SK-N-SH (cell line): ENCODE results near the gene E2F1.

Experiments used
- MAX ChIP-seq: IDR thresholded peaks from 2 replicates; pipeline ENCODE4 v1.4.0; 2012; ENCODE audit warnings: low read depth
- MEF2A ChIP-seq: IDR thresholded peaks from 2 replicates; pipeline ENCODE4 v1.4.0; 2012; ENCODE audit warnings: low read depth, borderline replicate concordance
- NRF1 ChIP-seq: IDR thresholded peaks from 2 replicates; pipeline ENCODE4 v1.6.1; 2012; ENCODE audit warnings: low read depth, mild to moderate bottlenecking, low read length
- POLR2AphosphoS5 ChIP-seq: IDR thresholded peaks from 2 replicates; pipeline ENCODE4 v1.6.1; 2012; ENCODE audit warnings: low read depth, low read length
- RAD21 ChIP-seq: IDR thresholded peaks from 2 replicates; pipeline ENCODE4 v1.6.1; 2012; ENCODE audit warnings: mild to moderate bottlenecking, low read length
- REST ChIP-seq: IDR thresholded peaks from 2 replicates; pipeline ENCODE4 v1.6.1; 2012; ENCODE audit warnings: mild to moderate bottlenecking, low read depth, low read length, moderate library complexity
- SIN3A ChIP-seq: IDR thresholded peaks from 2 replicates; pipeline ENCODE4 v1.6.1; 2012; ENCODE audit warnings: low read depth, mild to moderate bottlenecking, low read length, moderate library complexity, borderline replicate concordance
- TAF1 ChIP-seq: IDR thresholded peaks from 2 replicates; pipeline ENCODE4 v1.6.1; 2012; ENCODE audit warnings: low read depth, mild to moderate bottlenecking, low read length, moderate library complexity, borderline replicate concordance
- TCF12 ChIP-seq: IDR thresholded peaks from 2 replicates; pipeline ENCODE4 v1.4.0; 2012
- TF ChIP-seq, protein P1 (sequence below): fragments of 200-600 bp; sonication (generic); IDR thresholded peaks from 2 replicates; pipeline ENCODE4 v1.6.1; 2017; ENCODE audit warnings: antibody characterized with exemption, mild to moderate bottlenecking, moderate library complexity
- TF ChIP-seq, protein P2 (sequence below): IDR thresholded peaks from 2 replicates; pipeline ENCODE4 v1.4.0; 2012; ENCODE audit warnings: low read depth, borderline replicate concordance
- TF ChIP-seq, protein P3 (sequence below): IDR thresholded peaks from 2 replicates; pipeline ENCODE4 v1.4.0; 2012; ENCODE audit warnings: low read depth, borderline replicate concordance
- TF ChIP-seq, protein P4 (sequence below): fragments of 150-350 bp; IDR thresholded peaks from 2 replicates; pipeline ENCODE4 v1.6.1; 2016; ENCODE audit warnings: mild to moderate bottlenecking, low read depth, low read length

DNA sequence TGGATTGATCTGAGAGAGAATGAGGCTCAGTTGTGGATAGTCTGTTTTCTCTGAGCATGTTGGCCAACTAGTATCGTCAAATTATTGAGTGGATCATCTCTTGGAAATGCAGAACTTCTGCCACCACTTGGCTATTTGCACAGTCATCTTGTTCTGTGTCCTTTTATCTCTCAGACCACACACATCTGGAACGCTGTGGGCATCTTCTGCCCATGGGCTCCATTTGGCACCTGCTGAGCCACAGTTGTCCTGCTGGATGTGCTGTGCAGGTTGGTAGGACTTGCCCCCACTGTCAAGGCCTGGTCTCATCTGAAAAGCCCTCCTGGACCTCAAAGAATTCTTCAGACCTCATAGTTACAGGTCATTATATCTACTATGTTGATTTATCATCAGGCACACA lies 40.8 kb downstream of the E2F1 start:
- TF ChIP-seq TCF12 (no peak), NRF1 (no peak), MAX (no peak), MEF2A (no peak), RAD21 (no peak), REST (no peak), POLR2AphosphoS5 (no peak), SIN3A (no peak), TAF1 (no peak)
- TF ChIP-seq, protein P1, sequence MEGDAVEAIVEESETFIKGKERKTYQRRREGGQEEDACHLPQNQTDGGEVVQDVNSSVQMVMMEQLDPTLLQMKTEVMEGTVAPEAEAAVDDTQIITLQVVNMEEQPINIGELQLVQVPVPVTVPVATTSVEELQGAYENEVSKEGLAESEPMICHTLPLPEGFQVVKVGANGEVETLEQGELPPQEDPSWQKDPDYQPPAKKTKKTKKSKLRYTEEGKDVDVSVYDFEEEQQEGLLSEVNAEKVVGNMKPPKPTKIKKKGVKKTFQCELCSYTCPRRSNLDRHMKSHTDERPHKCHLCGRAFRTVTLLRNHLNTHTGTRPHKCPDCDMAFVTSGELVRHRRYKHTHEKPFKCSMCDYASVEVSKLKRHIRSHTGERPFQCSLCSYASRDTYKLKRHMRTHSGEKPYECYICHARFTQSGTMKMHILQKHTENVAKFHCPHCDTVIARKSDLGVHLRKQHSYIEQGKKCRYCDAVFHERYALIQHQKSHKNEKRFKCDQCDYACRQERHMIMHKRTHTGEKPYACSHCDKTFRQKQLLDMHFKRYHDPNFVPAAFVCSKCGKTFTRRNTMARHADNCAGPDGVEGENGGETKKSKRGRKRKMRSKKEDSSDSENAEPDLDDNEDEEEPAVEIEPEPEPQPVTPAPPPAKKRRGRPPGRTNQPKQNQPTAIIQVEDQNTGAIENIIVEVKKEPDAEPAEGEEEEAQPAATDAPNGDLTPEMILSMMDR, result no peak
- TF ChIP-seq, protein P2, sequence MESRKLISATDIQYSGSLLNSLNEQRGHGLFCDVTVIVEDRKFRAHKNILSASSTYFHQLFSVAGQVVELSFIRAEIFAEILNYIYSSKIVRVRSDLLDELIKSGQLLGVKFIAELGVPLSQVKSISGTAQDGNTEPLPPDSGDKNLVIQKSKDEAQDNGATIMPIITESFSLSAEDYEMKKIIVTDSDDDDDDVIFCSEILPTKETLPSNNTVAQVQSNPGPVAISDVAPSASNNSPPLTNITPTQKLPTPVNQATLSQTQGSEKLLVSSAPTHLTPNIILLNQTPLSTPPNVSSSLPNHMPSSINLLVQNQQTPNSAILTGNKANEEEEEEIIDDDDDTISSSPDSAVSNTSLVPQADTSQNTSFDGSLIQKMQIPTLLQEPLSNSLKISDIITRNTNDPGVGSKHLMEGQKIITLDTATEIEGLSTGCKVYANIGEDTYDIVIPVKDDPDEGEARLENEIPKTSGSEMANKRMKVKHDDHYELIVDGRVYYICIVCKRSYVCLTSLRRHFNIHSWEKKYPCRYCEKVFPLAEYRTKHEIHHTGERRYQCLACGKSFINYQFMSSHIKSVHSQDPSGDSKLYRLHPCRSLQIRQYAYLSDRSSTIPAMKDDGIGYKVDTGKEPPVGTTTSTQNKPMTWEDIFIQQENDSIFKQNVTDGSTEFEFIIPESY, result no peak
- TF ChIP-seq, protein P3, sequence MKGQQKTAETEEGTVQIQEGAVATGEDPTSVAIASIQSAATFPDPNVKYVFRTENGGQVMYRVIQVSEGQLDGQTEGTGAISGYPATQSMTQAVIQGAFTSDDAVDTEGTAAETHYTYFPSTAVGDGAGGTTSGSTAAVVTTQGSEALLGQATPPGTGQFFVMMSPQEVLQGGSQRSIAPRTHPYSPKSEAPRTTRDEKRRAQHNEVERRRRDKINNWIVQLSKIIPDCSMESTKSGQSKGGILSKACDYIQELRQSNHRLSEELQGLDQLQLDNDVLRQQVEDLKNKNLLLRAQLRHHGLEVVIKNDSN, result no peak
- TF ChIP-seq, protein P4, sequence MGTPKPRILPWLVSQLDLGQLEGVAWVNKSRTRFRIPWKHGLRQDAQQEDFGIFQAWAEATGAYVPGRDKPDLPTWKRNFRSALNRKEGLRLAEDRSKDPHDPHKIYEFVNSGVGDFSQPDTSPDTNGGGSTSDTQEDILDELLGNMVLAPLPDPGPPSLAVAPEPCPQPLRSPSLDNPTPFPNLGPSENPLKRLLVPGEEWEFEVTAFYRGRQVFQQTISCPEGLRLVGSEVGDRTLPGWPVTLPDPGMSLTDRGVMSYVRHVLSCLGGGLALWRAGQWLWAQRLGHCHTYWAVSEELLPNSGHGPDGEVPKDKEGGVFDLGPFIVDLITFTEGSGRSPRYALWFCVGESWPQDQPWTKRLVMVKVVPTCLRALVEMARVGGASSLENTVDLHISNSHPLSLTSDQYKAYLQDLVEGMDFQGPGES, result no peak
